ENCODE results near the gene KLHL1. TPM values are rescaled to one million over a fixed set of nuclear protein-coding genes. Genes with fewer than 3 reads are reported as not detected.

Gene KLHL1
- total RNA-seq, 5 donors from 2014 or later (not counting 1 experiment from before 2014, with no cell fraction given) = not detected

DNA sequence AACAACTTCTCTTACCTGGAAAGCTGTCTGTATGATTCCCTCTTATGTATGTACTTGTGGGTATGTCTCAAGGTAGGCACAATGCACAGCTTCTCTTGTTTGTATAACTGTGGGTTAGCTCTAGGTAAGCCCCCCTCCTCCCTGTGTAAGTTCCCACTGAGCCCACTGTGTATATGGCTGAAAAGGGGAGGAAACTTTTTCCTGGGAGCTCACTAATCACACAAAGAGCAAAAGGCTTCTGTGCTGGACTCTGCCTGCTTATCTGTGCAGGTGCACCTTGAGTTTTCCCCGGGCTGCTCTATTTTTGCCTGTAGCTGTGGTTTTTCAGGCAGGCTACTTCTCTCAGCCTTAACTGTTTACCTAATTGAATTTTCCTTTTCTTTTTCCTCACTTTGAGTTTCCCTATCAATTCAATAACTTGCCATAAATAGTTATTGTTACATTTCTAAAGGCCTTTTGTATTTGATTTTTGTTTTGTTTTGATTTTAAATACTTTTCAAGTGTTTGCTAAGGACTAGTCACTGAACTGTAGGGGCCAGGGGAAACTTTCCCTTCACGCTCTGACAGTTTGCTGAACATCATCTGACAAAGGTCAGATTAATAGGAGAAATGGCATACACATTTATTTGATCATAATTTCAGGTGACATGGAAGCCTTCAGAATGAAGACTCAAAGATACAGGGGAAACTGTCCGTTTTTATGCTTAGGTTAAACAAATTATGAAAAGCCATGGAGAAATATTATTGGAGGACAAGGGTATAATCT is 424.1 kb downstream of the KLHL1 start:
- H3K4me1 Mint-ChIP-seq = no peaks in the 10 kb centered on the region
- H3K4me3 ChIP-seq (ENCODE audit: control insufficient read depth in 1 of 2, extremely low read depth in 1 of 2, low read length in 1 of 2) = no peak overlapping the region
- H3K9me3 ChIP-seq = no peaks in the 10 kb centered on the region
- no peaks in the 10 kb centered on the region for H3K36me3 ChIP-seq (ENCODE audit: control insufficient read depth in 2 of 2, extremely low read depth in 1 of 2, insufficient read depth in 1 of 2, low read length in 1 of 2)
- WGBS (ENCODE audit: insufficient coverage) = 29% methylated on average over 2 of the region's 3 CpGs
- H3K4me3 Mint-ChIP-seq = no peak overlapping the region
- no peaks in the 10 kb centered on the region for H3K36me3 Mint-ChIP-seq
- DNase-seq (no peak), ATAC-seq (replicated peaks in 1 of 4) (no peak)
- POLR2A ChIA-PET = interaction anchor here in 1 of 2 donors (0.7 kb wide), 1 partner anchor 42 kb away, joined by 6 read pairs; no protein-coding TSS in a partner anchor
- no peaks in the 10 kb centered on the region for H3K4me1 ChIP-seq (ENCODE audit: control insufficient read depth in 1 of 2, extremely low read depth in 1 of 2, insufficient read depth in 2 of 2, low read length in 2 of 2)
- CTCF ChIA-PET = interaction anchor here in 1 of 2 donors (0.7 kb wide), 1 partner anchor 1365 kb away, joined by 6 read pairs; no protein-coding TSS in a partner anchor
- H3K27me3 ChIP-seq (replicated peaks in 1 of 2; ENCODE audit: control insufficient read depth in 2 of 2, extremely low read depth in 1 of 2, insufficient read depth in 2 of 2, low read length in 1 of 2) = no peaks in the 10 kb centered on the region
- no peak overlapping the region for H3K27ac Mint-ChIP-seq
- H3K27me3 Mint-ChIP-seq = no peaks in the 10 kb centered on the region
- H3K9me3 Mint-ChIP-seq = peaks cover 0 to 6% (median 5%) of the 10 kb centered on the region in 3 donors
- H3K27ac ChIP-seq (ENCODE audit: low read length) = no peak overlapping the region

DNA sequence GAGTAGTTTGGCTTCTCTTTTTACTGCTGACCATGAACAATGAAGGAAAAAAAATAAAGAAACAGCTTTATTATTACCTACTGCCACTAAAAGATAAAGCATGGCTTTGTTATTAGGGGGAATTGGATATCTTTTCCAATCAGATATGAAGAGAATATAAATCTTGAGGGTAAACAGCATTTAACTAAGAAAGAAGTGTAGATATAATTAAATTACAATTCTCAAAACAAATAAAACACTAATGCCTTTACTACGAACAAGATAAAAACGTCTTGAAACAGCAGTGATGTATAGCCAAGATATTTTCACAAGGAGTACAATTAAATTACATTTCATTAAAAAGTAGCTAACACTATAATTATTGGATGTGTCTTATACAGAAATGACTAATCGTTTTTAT is 426.5 kb downstream of the KLHL1 start:
- Histone ChIP-seq H3K27ac (ENCODE audit: low read length) (no peak overlapping the region), H3K9me3 (no peaks in the 10 kb centered on the region), H3K4me3 (ENCODE audit: control insufficient read depth in 1 of 2, extremely low read depth in 1 of 2, low read length in 1 of 2) (no peak overlapping the region), H3K4me1 (ENCODE audit: control insufficient read depth in 1 of 2, extremely low read depth in 1 of 2, insufficient read depth in 2 of 2, low read length in 2 of 2) (no peaks in the 10 kb centered on the region), H3K27me3 (replicated peaks in 1 of 2; ENCODE audit: control insufficient read depth in 2 of 2, extremely low read depth in 1 of 2, insufficient read depth in 2 of 2, low read length in 1 of 2) (no peaks in the 10 kb centered on the region), H3K36me3 (ENCODE audit: control insufficient read depth in 2 of 2, extremely low read depth in 1 of 2, insufficient read depth in 1 of 2, low read length in 1 of 2) (no peaks in the 10 kb centered on the region)
- Mint-ChIP-seq H3K9me3 (peaks cover 4 to 9% (median 6%) of the 10 kb centered on the region in 3 donors), H3K27me3 (no peaks in the 10 kb centered on the region), H3K4me3 (no peak overlapping the region), H3K4me1 (no peaks in the 10 kb centered on the region), H3K36me3 (no peaks in the 10 kb centered on the region), H3K27ac (no peak overlapping the region)
- ATAC-seq (replicated peaks in 1 of 4) (no peak), DNase-seq (no peak)
- POLR2A ChIA-PET = interaction anchor here in 1 of 2 donors (0.5 kb wide), 1 partner anchor 76 kb away, joined by 3 read pairs; no protein-coding TSS in a partner anchor
- CTCF ChIA-PET = no interaction called here
- no CpG with 5 or more reads among the region's 3 CpGs for WGBS (ENCODE audit: insufficient coverage)

DNA sequence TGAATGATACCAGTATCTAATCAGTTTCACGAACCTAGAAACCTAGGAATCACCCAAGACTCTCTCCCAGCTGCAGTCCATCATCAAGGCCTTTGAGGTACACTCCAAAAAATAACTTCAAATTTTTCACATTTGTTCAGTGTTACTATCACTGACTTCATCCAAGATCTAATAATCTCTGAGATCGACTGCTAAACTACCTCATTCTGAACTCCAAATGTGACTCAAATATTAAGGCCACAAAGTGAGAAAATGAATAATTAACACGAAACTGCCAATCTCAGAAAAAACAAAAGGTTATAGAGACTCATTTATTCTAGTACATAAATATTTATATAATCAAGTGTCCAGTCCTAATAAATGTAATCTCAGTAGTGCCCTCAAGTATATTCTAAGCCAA is 430.9 kb downstream of the KLHL1 start:
- Mint-ChIP-seq H3K27ac (no peak overlapping the region), H3K4me3 (no peak overlapping the region), H3K4me1 (no peaks in the 10 kb centered on the region), H3K9me3 (peaks cover 9 to 12% (median 10%) of the 10 kb centered on the region in 3 donors), H3K36me3 (no peaks in the 10 kb centered on the region), H3K27me3 (no peaks in the 10 kb centered on the region)
- H3K27me3 ChIP-seq (replicated peaks in 1 of 2; ENCODE audit: control insufficient read depth in 2 of 2, extremely low read depth in 1 of 2, insufficient read depth in 2 of 2, low read length in 1 of 2) = no peaks in the 10 kb centered on the region
- H3K9me3 ChIP-seq = no peaks in the 10 kb centered on the region
- no peak for DNase-seq
- ChIA-PET POLR2A (no interaction called here), CTCF (no interaction called here)
- WGBS (ENCODE audit: insufficient coverage) = 80% methylated on average over 2 of the region's 3 CpGs
- ATAC-seq (replicated peaks in 1 of 4) = no peak
- no peak overlapping the region for H3K4me3 ChIP-seq (ENCODE audit: control insufficient read depth in 1 of 2, extremely low read depth in 1 of 2, low read length in 1 of 2)
- no peaks in the 10 kb centered on the region for H3K36me3 ChIP-seq (ENCODE audit: control insufficient read depth in 2 of 2, extremely low read depth in 1 of 2, insufficient read depth in 1 of 2, low read length in 1 of 2)
- no peak overlapping the region for H3K27ac ChIP-seq (ENCODE audit: low read length)
- no peaks in the 10 kb centered on the region for H3K4me1 ChIP-seq (ENCODE audit: control insufficient read depth in 1 of 2, extremely low read depth in 1 of 2, insufficient read depth in 2 of 2, low read length in 2 of 2)

DNA sequence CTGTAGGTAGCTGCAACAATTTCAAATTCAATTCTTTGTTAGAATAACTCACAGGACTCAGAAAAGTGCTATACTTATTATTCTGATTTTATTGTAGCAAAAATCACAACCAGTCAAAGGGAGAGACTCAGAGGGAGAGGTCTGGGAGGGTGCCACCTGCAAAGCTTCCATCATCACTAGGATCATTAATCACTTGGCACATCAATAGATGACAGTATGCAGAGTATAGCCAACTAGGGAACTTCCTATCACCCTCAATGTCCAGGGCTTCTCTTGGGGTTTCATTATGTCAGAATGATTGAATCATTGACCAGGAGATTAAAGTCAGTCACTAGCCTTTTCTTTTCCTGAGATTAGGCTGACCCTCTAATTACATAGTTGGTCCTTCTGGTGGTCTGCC is 432.0 kb downstream of the KLHL1 start:
- H3K9me3 ChIP-seq = no peaks in the 10 kb centered on the region
- no peaks in the 10 kb centered on the region for H3K4me1 Mint-ChIP-seq
- ChIA-PET CTCF (no interaction called here), POLR2A (no interaction called here)
- H3K27me3 ChIP-seq (replicated peaks in 1 of 2; ENCODE audit: control insufficient read depth in 2 of 2, extremely low read depth in 1 of 2, insufficient read depth in 2 of 2, low read length in 1 of 2) = no peaks in the 10 kb centered on the region
- no peak overlapping the region for H3K27ac ChIP-seq (ENCODE audit: low read length)
- no peak overlapping the region for H3K4me3 Mint-ChIP-seq
- no peak overlapping the region for H3K4me3 ChIP-seq (ENCODE audit: control insufficient read depth in 1 of 2, extremely low read depth in 1 of 2, low read length in 1 of 2)
- H3K4me1 ChIP-seq (ENCODE audit: control insufficient read depth in 1 of 2, extremely low read depth in 1 of 2, insufficient read depth in 2 of 2, low read length in 2 of 2) = no peaks in the 10 kb centered on the region
- no peak for DNase-seq
- peaks cover 10 to 12% (median 10%) of the 10 kb centered on the region in 3 donors for H3K9me3 Mint-ChIP-seq
- no peak overlapping the region for H3K27ac Mint-ChIP-seq
- H3K36me3 ChIP-seq (ENCODE audit: control insufficient read depth in 2 of 2, extremely low read depth in 1 of 2, insufficient read depth in 1 of 2, low read length in 1 of 2) = no peaks in the 10 kb centered on the region
- H3K27me3 Mint-ChIP-seq = no peaks in the 10 kb centered on the region
- ATAC-seq (replicated peaks in 1 of 4) = no peak
- no peaks in the 10 kb centered on the region for H3K36me3 Mint-ChIP-seq

DNA sequence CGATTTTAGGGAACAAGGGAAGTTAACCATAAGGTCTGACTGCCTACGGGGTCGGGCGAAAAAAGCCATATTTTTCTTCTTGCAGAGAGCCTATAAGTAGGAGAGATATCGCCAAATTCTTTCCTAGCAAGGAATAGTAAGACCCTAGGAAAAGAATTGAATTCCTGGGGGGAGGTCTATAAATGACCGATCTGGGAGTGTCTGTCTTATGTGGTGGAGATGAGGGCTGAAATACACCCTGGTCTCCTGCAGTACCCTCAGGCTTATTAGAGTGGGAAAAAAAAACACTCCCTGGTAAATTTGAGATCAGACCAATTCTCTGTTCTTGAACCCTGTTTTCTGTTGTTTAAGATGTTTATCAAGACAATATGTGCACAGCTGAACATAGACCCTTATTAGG is 448.1 kb downstream of the KLHL1 start:
- ChIA-PET POLR2A (no interaction called here), CTCF (no interaction called here)
- ATAC-seq (replicated peaks in 1 of 4) = no peak
- Mint-ChIP-seq H3K9me3 (peaks cover 12 to 30% (median 26%) of the 10 kb centered on the region in 3 donors), H3K27ac (no peak overlapping the region), H3K36me3 (no peaks in the 10 kb centered on the region), H3K4me3 (no peak overlapping the region), H3K4me1 (no peaks in the 10 kb centered on the region), H3K27me3 (no peaks in the 10 kb centered on the region)
- no peak overlapping the region for H3K4me3 ChIP-seq (ENCODE audit: control insufficient read depth in 1 of 2, extremely low read depth in 1 of 2, low read length in 1 of 2)
- no peaks in the 10 kb centered on the region for H3K36me3 ChIP-seq (ENCODE audit: control insufficient read depth in 2 of 2, extremely low read depth in 1 of 2, insufficient read depth in 1 of 2, low read length in 1 of 2)
- DNase-seq = no peak
- 83% methylated on average over 1 of the region's 6 CpGs for WGBS (ENCODE audit: insufficient coverage)
- no peaks in the 10 kb centered on the region for H3K4me1 ChIP-seq (ENCODE audit: control insufficient read depth in 1 of 2, extremely low read depth in 1 of 2, insufficient read depth in 2 of 2, low read length in 2 of 2)
- no peaks in the 10 kb centered on the region for H3K9me3 ChIP-seq
- no peaks in the 10 kb centered on the region for H3K27me3 ChIP-seq (replicated peaks in 1 of 2; ENCODE audit: control insufficient read depth in 2 of 2, extremely low read depth in 1 of 2, insufficient read depth in 2 of 2, low read length in 1 of 2)
- no peak overlapping the region for H3K27ac ChIP-seq (ENCODE audit: low read length)

DNA sequence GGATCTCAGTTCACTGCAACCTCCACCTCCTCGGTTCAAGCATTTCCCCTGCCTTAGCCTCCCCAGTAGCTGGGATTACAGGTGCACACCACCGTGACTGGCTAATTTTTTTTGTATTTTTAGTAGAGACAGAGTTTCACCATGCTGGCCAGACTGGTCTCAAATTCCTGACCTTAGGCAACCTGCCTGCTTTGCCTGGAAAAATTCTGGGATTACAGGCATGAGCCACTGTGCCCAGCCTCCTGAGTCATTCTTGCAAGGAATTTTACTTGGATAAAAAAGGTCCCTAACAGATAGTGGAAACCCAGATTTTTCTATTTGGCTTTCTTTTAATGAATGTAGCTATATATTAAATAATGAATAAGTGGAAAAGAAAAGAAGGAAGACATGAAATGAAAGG is 450.6 kb downstream of the KLHL1 start:
- CTCF ChIA-PET = interaction anchor here in 1 of 2 donors (0.7 kb wide), 1 partner anchor 10 kb away, joined by 3 read pairs; no protein-coding TSS in a partner anchor
- Histone ChIP-seq H3K4me1 (ENCODE audit: control insufficient read depth in 1 of 2, extremely low read depth in 1 of 2, insufficient read depth in 2 of 2, low read length in 2 of 2) (no peaks in the 10 kb centered on the region), H3K4me3 (ENCODE audit: control insufficient read depth in 1 of 2, extremely low read depth in 1 of 2, low read length in 1 of 2) (no peak overlapping the region), H3K36me3 (ENCODE audit: control insufficient read depth in 2 of 2, extremely low read depth in 1 of 2, insufficient read depth in 1 of 2, low read length in 1 of 2) (no peaks in the 10 kb centered on the region), H3K27ac (ENCODE audit: low read length) (no peak overlapping the region), H3K9me3 (no peaks in the 10 kb centered on the region), H3K27me3 (replicated peaks in 1 of 2; ENCODE audit: control insufficient read depth in 2 of 2, extremely low read depth in 1 of 2, insufficient read depth in 2 of 2, low read length in 1 of 2) (no peaks in the 10 kb centered on the region)
- no peak overlapping the region for H3K4me3 Mint-ChIP-seq
- POLR2A ChIA-PET = no interaction called here
- H3K27me3 Mint-ChIP-seq = no peaks in the 10 kb centered on the region
- no peak overlapping the region for H3K27ac Mint-ChIP-seq
- DNase-seq (no peak), ATAC-seq (replicated peaks in 1 of 4) (no peak)
- no peaks in the 10 kb centered on the region for H3K4me1 Mint-ChIP-seq
- H3K9me3 Mint-ChIP-seq = peaks cover 12 to 30% (median 27%) of the 10 kb centered on the region in 3 donors
- no CpG with 5 or more reads among the region's 2 CpGs for WGBS (ENCODE audit: insufficient coverage)
- H3K36me3 Mint-ChIP-seq = no peaks in the 10 kb centered on the region
